Hepatocyte (in vitro differentiated cells): ENCODE measurements around the gene DZANK1. TPM values are rescaled to one million over a fixed set of nuclear protein-coding genes. Genes with fewer than 3 reads are reported as not detected.

Source experiments
- DNase-seq: peaks from one replicate; pipeline ENCODE4 v3.0.0-alpha.2; 2016; ENCODE audit warnings: low spot score
- H2AFZ ChIP-seq: fragments of 200-600 bp; sonication (generic); 2 replicates; pipeline ENCODE4 v1.6.0; 2016; ENCODE audit warnings: antibody characterized with exemption, mild to moderate bottlenecking
- H3K27ac ChIP-seq: fragments of 200-600 bp; sonication (generic); 2 replicates; pipeline ENCODE4 v1.5.1; 2016; ENCODE audit warnings: mild to moderate bottlenecking
- H3K27me3 ChIP-seq: fragments of 200-600 bp; sonication (generic); 2 replicates; pipeline ENCODE4 v1.6.1; 2016
- H3K36me3 ChIP-seq: fragments of 200-600 bp; sonication (generic); replicated peaks from 2 replicates; pipeline ENCODE4 v1.5.1; 2016; ENCODE audit warnings: low read depth; ENCODE audit not compliant: insufficient read depth
- H3K4me1 ChIP-seq: fragments of 200-600 bp; sonication (generic); 2 replicates; pipeline ENCODE4 v1.5.1; 2016; ENCODE audit warnings: mild to moderate bottlenecking, moderate library complexity; ENCODE audit not compliant: insufficient read depth
- H3K4me2 ChIP-seq: fragments of 200-600 bp; sonication (generic); 2 replicates; pipeline ENCODE4 v1.6.0; 2016
- H3K4me3 ChIP-seq: fragments of 200-600 bp; sonication (generic); 2 replicates; pipeline ENCODE4 v1.5.1; 2016; ENCODE audit warnings: mild to moderate bottlenecking
- H3K79me2 ChIP-seq: fragments of 200-600 bp; sonication (generic); 2 replicates; pipeline ENCODE4 v1.6.0; 2017; ENCODE audit warnings: mild to moderate bottlenecking
- H3K9me2 ChIP-seq: fragments of 200-600 bp; sonication (generic); replicated peaks from 2 replicates; pipeline ENCODE4 v1.6.0; 2017; ENCODE audit warnings: mild to moderate bottlenecking; ENCODE audit not compliant: insufficient read depth
- H3K9me3 ChIP-seq: fragments of 200-600 bp; sonication (generic); 2 replicates; pipeline ENCODE4 v1.5.1; 2016; ENCODE audit warnings: low read depth, mild to moderate bottlenecking
- H4K20me1 ChIP-seq: fragments of 200-600 bp; sonication (generic); 2 replicates; pipeline ENCODE4 v1.6.0; 2016; ENCODE audit warnings: mild to moderate bottlenecking; ENCODE audit not compliant: insufficient read depth, poor library complexity, severe bottlenecking
- EZH2 ChIP-seq: fragments of 200-600 bp; sonication (generic); IDR thresholded peaks from 2 replicates; pipeline ENCODE4 v1.6.1; 2016; ENCODE audit warnings: antibody characterized with exemption, mild to moderate bottlenecking, borderline replicate concordance
- EZH2phosphoT487 ChIP-seq: fragments of 200-600 bp; sonication (generic); IDR thresholded peaks from one replicate; pipeline ENCODE4 v1.6.1; 2018; ENCODE audit warnings: antibody characterized with exemption, mild to moderate bottlenecking, low read depth, moderate library complexity; ENCODE audit not compliant: unreplicated experiment, severe bottlenecking
- WGBS: methylation state at CpG from one replicate; pipeline ENCODE4 v1.1.6; 2016; ENCODE audit warnings: low lambda C conversion rate; ENCODE audit errors: missing lambda C conversion rate; 5-methylcytosine and 5-hydroxymethylcytosine counted together
- polyA plus RNA-seq: library from polyadenylated mRNA; unstranded; fragments of >200 nt; fragmentation: Nextera tagmentation; extraction: Ambion mirVana; gene quantifications from 2 replicates; pipeline ENCODE4 v1.2.1, GENCODE V29; 2016
- total RNA-seq: library from RNA; depleted of rRNA; stranded (reverse); fragments of >200 nt; gene quantifications from 2 replicates; pipeline ENCODE4 v1.2.3, GENCODE V29; 2014
- TF ChIP-seq, protein P1 (sequence below): fragments of 200-600 bp; sonication (generic); IDR thresholded peaks from 2 replicates; pipeline ENCODE4 v1.5.1; 2016; ENCODE audit warnings: antibody characterized with exemption, mild to moderate bottlenecking; ENCODE audit not compliant: poor library complexity

DZANK1 gene
- total and polyA plus RNA-seq, 2 experiments from 2014 or later = 1.8 to 2.0 TPM

DNA sequence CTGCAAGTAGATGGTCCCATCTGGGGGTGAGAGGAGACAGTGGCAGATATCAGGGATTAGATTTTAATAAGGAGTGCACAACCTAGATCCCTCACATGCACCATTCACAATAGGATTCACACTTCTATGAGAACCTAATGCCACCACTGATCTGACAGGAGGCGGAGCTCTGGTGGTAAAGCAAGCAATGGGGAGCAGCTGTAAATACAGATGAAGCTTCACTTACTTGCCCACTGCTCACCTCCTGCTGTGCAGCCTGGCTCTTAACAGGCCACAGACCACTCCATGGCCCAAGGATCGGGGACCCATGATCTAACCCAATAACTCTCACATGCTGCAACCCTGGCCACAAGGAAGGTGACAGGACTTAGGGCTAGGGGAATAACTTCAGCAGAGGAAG, 103.1 kb downstream of the DZANK1 start:
- Histone ChIP-seq H3K36me3 (no peaks in the 10 kb centered on the region), H3K27ac (no peak overlapping the region), H3K9me2 (no peaks in the 10 kb centered on the region), H3K27me3 (no peaks in the 10 kb centered on the region), H3K79me2 (no peaks in the 10 kb centered on the region), H3K4me3 (no peak overlapping the region), H2AFZ (no peak overlapping the region), H3K4me1 (no peaks in the 10 kb centered on the region), H4K20me1 (no peaks in the 10 kb centered on the region), H3K9me3 (no peaks in the 10 kb centered on the region), H3K4me2 (no peak overlapping the region)
- TF ChIP-seq, protein P1, sequence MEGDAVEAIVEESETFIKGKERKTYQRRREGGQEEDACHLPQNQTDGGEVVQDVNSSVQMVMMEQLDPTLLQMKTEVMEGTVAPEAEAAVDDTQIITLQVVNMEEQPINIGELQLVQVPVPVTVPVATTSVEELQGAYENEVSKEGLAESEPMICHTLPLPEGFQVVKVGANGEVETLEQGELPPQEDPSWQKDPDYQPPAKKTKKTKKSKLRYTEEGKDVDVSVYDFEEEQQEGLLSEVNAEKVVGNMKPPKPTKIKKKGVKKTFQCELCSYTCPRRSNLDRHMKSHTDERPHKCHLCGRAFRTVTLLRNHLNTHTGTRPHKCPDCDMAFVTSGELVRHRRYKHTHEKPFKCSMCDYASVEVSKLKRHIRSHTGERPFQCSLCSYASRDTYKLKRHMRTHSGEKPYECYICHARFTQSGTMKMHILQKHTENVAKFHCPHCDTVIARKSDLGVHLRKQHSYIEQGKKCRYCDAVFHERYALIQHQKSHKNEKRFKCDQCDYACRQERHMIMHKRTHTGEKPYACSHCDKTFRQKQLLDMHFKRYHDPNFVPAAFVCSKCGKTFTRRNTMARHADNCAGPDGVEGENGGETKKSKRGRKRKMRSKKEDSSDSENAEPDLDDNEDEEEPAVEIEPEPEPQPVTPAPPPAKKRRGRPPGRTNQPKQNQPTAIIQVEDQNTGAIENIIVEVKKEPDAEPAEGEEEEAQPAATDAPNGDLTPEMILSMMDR = no peak
- TF ChIP-seq EZH2phosphoT487 = no peak
- no peak for TF ChIP-seq EZH2
- DNase-seq = no peak
- 83% methylated on average over 2 of the region's 2 CpGs for WGBS

DNA sequence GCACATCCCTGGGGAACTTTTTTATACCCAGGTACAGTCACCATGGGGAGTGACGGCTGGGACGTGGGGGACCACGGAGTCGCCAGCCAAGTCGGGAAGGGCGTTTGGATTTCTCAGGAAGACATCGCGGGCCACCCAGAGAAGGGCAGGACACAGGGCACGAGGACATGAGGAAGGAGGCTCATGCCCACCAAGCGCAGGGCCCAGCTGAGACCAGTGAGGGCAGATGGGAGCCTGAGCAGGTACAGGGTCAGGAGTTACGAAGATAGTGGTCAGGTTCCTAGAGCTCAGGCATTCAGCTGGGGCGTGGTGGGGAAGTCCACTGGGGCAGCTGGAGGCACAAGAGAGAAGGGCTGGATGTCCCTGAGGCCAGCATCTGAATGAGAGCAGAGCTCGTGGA, 103.9 kb downstream of the DZANK1 start:
- Histone ChIP-seq H3K4me1 (no peaks in the 10 kb centered on the region), H3K4me2 (no peak overlapping the region), H3K9me2 (no peaks in the 10 kb centered on the region), H3K27me3 (no peaks in the 10 kb centered on the region), H3K4me3 (no peak overlapping the region), H2AFZ (no peak overlapping the region), H3K9me3 (no peaks in the 10 kb centered on the region), H3K27ac (no peak overlapping the region), H3K79me2 (no peaks in the 10 kb centered on the region), H3K36me3 (no peaks in the 10 kb centered on the region), H4K20me1 (no peaks in the 10 kb centered on the region)
- TF ChIP-seq EZH2 (no peak), EZH2phosphoT487 (no peak)
- TF ChIP-seq, protein P1 = no peak
- WGBS = 93% methylated on average over 13 of the region's 13 CpGs
- DNase-seq = no peak

DNA sequence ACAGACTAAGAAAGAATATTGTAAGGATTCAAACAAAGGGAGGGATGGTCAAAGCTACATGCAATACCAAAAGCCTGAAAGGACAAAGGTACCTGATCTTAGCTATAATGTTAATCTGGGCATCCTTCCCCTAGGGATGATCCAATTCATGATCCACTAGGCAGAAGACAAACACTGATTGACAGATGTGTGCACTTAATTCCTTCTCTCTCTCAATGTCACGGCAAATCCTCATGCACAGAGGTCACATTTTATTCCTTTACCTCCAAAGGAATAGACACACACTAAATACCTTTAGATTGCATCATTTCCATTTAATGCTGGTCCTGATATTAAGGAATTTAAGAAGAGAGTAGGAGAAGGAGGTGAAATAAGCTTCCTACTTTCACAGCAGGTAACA, 105.2 kb downstream of the DZANK1 start:
- 81% methylated on average over 1 of the region's 1 CpG for WGBS
- TF ChIP-seq, protein P1 = no peak
- TF ChIP-seq EZH2 (no peak), EZH2phosphoT487 (no peak)
- H3K4me1 ChIP-seq = no peaks in the 10 kb centered on the region
- no peaks in the 10 kb centered on the region for H4K20me1 ChIP-seq
- no peaks in the 10 kb centered on the region for H3K36me3 ChIP-seq
- no peaks in the 10 kb centered on the region for H3K9me2 ChIP-seq
- H3K79me2 ChIP-seq = no peaks in the 10 kb centered on the region
- no peak overlapping the region for H2AFZ ChIP-seq
- H3K4me3 ChIP-seq = no peak overlapping the region
- no peak for DNase-seq
- no peaks in the 10 kb centered on the region for H3K27me3 ChIP-seq
- H3K27ac ChIP-seq = no peak overlapping the region
- no peak overlapping the region for H3K4me2 ChIP-seq
- no peaks in the 10 kb centered on the region for H3K9me3 ChIP-seq

DNA sequence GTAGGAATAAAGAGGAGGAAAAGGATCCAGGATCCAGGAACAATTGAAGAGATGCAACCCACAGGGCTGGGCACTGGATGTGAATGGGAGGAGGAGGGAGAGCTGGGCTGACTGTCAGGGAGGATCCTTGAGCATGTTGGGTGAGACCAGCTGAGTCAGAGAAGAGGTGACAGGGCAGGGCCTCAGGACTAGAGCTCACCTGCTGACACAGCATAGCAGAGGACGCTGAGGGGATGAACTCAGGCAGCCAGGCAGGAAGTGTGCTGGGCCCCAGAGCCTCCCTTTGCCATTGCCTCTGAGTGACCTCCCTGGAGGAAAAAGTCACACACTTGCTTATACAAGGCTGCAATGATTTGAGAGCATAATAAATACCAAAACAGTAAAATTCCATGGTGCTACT, 106.2 kb downstream of the DZANK1 start:
- TF ChIP-seq EZH2phosphoT487 (no peak), EZH2 (no peak)
- TF ChIP-seq, protein P1 = no peak
- Histone ChIP-seq H3K4me1 (no peaks in the 10 kb centered on the region), H3K4me3 (no peak overlapping the region), H3K27ac (peak overlapping the region; percentile 7), H3K36me3 (no peaks in the 10 kb centered on the region), H3K4me2 (no peak overlapping the region), H3K9me3 (no peaks in the 10 kb centered on the region), H3K79me2 (no peaks in the 10 kb centered on the region), H3K9me2 (no peaks in the 10 kb centered on the region), H2AFZ (no peak overlapping the region), H4K20me1 (no peaks in the 10 kb centered on the region), H3K27me3 (no peaks in the 10 kb centered on the region)
- DNase-seq = peak; percentile 69
- 21% methylated on average over 1 of the region's 1 CpG for WGBS
